Activated CD4-positive, alpha-beta T cell treated with anti-CD3 and anti-CD28 coated beads, Interleukin-10, Interleukin-2, amounts not matched to agents 100 ng/mL and 50 ng/mL, durations not matched to agents 16 hours and 8 hours (primary cell): ENCODE data around the gene GRIN2C.
"Not testable (repeated sequence)": the region's sequence is repeated elsewhere in the genome, so short reads cannot be mapped to it uniquely, and the experiment has no call there.

Source experiments
- DNase-seq: peaks from one replicate; pipeline ENCODE4 v3.0.0-alpha.2; 2020

GRIN2C gene

GRCh38 chr17:74859459-74860228 is at the start of gene GRIN2C:
Gene GRIN2C, minus strand, starts transcription at chr17:74859885. Its CDS starts 4,793 bp downstream, at chr17:74855092.
- no peak for DNase-seq

GRCh38 chr17:74909097-74909496 is 49.4 kb upstream of the GRIN2C start:
- DNase-seq, result not testable (repeated sequence)

- DNase-seq, result no peak
Observed at GRCh38 chr17:74907012-74907411, 47.3 kb upstream of the GRIN2C start.

- DNase-seq, result not testable (repeated sequence)
Observed at GRCh38 chr17:74906214-74906793, 46.6 kb upstream of the GRIN2C start.

GRCh38 chr17:74904687-74905409 is 45.2 kb upstream of the GRIN2C start:
- DNase-seq, result no peak

- DNase-seq, result no peak
Observed at GRCh38 chr17:74903671-74904070, 44.0 kb upstream of the GRIN2C start.

- DNase-seq, result no peak
Observed at GRCh38 chr17:74903034-74903433, 43.3 kb upstream of the GRIN2C start.

GRCh38 chr17:74901353-74902135 is 41.9 kb upstream of the GRIN2C start:
- DNase-seq, result no peak

GRCh38 chr17:74900208-74900607 is 40.5 kb upstream of the GRIN2C start:
- DNase-seq, result no peak

- no peak for DNase-seq
Observed at GRCh38 chr17:74898376-74898946, 38.8 kb upstream of the GRIN2C start.

GRCh38 chr17:74893936-74894671 is 34.4 kb upstream of the GRIN2C start:
- no peak for DNase-seq

GRCh38 chr17:74892974-74893911 is 33.6 kb upstream of the GRIN2C start, which contains the start of gene FADS6:
Gene FADS6, minus strand, starts transcription at chr17:74893633. Its CDS starts 38 bp downstream, at chr17:74893595.
- no peak for DNase-seq

GRCh38 chr17:74892013-74892841 is 32.5 kb upstream of the GRIN2C start:
- no peak for DNase-seq

- DNase-seq, result no peak
Observed at GRCh38 chr17:74890554-74890953, 30.9 kb upstream of the GRIN2C start.

- DNase-seq, result no peak
Observed at GRCh38 chr17:74888469-74888868, 28.8 kb upstream of the GRIN2C start.

GRCh38 chr17:74883241-74883745 is 23.6 kb upstream of the GRIN2C start:
- DNase-seq, result no peak

GRCh38 chr17:74882517-74883240 is 23.0 kb upstream of the GRIN2C start:
- DNase-seq, result no peak

- no peak for DNase-seq
Observed at GRCh38 chr17:74881073-74881472, 21.4 kb upstream of the GRIN2C start.

GRCh38 chr17:74879308-74879707 is 19.6 kb upstream of the GRIN2C start:
- DNase-seq, result no peak
